DOHH2 (cell line): ENCODE data around the gene PLA2G2C.

Source experiments
- H3F3A ChIP-seq: fragments of 200-600 bp; sonication (generic), shearing (Covaris generic); 2 replicates; pipeline ENCODE4 v1.6.0; 2016; ENCODE audit warnings: antibody characterized with exemption, mild to moderate bottlenecking; ENCODE audit not compliant: control insufficient read depth, insufficient read depth
- H3K27ac ChIP-seq: fragments of 200-600 bp; sonication (generic); 2 replicates; pipeline ENCODE4 v1.5.1; 2014; ENCODE audit warnings: low read depth, mild to moderate bottlenecking, low read length, moderate library complexity
- H3K27me3 ChIP-seq: fragments of 200-600 bp; sonication (generic); 2 replicates; pipeline ENCODE4 v1.6.1; 2014; ENCODE audit warnings: mild to moderate bottlenecking, low read length, mixed read lengths; ENCODE audit not compliant: control insufficient read depth
- H3K36me3 ChIP-seq: fragments of 200-600 bp; sonication (generic); 2 replicates; pipeline ENCODE4 v1.6.1; 2014; ENCODE audit warnings: mild to moderate bottlenecking, low read length, moderate library complexity, mixed read lengths; ENCODE audit not compliant: control insufficient read depth
- H3K4me1 ChIP-seq: fragments of 200-600 bp; sonication (generic); 2 replicates; pipeline ENCODE4 v1.6.1; 2014; ENCODE audit warnings: mild to moderate bottlenecking, low read length, mixed read lengths; ENCODE audit not compliant: control insufficient read depth
- H3K4me2 ChIP-seq: fragments of 200-600 bp; sonication (generic); 2 replicates; pipeline ENCODE4 v1.6.0; 2014; ENCODE audit warnings: mild to moderate bottlenecking, low read length, moderate library complexity
- H3K4me3 ChIP-seq: fragments of 200-600 bp; sonication (generic); 2 replicates; pipeline ENCODE4 v1.5.1; 2014; ENCODE audit warnings: mild to moderate bottlenecking, low read length, mixed read lengths
- H3K79me2 ChIP-seq: fragments of 200-600 bp; sonication (generic); 2 replicates; pipeline ENCODE4 v1.6.1; 2014; ENCODE audit warnings: mild to moderate bottlenecking, low read length, mixed read lengths; ENCODE audit not compliant: control insufficient read depth
- H3K9me2 ChIP-seq: fragments of 200-600 bp; sonication (generic); replicated peaks from 2 replicates; pipeline ENCODE4 v1.6.1; 2014; ENCODE audit warnings: mild to moderate bottlenecking, low read length, mixed read lengths; ENCODE audit not compliant: control insufficient read depth
- H3K9me3 ChIP-seq: fragments of 200-600 bp; sonication (generic); 2 replicates; pipeline ENCODE4 v1.6.1; 2014; ENCODE audit warnings: antibody characterized with exemption, low read length, mixed read lengths; ENCODE audit not compliant: control insufficient read depth, insufficient read depth
- H4K20me1 ChIP-seq: fragments of 200-600 bp; sonication (generic); 2 replicates; pipeline ENCODE4 v1.6.0; 2014; ENCODE audit warnings: low read depth, mild to moderate bottlenecking, antibody characterized with exemption, low read length, moderate library complexity; ENCODE audit not compliant: control insufficient read depth, insufficient read depth
- EZH2phosphoT487 ChIP-seq: fragments of 200-600 bp; sonication (generic); IDR thresholded peaks from 2 replicates; pipeline ENCODE4 v1.6.1; 2017; ENCODE audit warnings: borderline replicate concordance, mild to moderate bottlenecking, antibody characterized with exemption, low read length, moderate library complexity, mixed read lengths
- TF ChIP-seq, protein P1 (sequence below): fragments of 200-600 bp; sonication (generic); IDR thresholded peaks from one replicate; pipeline ENCODE4 v1.5.1; 2014; ENCODE audit warnings: antibody characterized with exemption, mild to moderate bottlenecking, low read depth, low read length; ENCODE audit not compliant: poor library complexity, severe bottlenecking

PLA2G2C gene

DNA sequence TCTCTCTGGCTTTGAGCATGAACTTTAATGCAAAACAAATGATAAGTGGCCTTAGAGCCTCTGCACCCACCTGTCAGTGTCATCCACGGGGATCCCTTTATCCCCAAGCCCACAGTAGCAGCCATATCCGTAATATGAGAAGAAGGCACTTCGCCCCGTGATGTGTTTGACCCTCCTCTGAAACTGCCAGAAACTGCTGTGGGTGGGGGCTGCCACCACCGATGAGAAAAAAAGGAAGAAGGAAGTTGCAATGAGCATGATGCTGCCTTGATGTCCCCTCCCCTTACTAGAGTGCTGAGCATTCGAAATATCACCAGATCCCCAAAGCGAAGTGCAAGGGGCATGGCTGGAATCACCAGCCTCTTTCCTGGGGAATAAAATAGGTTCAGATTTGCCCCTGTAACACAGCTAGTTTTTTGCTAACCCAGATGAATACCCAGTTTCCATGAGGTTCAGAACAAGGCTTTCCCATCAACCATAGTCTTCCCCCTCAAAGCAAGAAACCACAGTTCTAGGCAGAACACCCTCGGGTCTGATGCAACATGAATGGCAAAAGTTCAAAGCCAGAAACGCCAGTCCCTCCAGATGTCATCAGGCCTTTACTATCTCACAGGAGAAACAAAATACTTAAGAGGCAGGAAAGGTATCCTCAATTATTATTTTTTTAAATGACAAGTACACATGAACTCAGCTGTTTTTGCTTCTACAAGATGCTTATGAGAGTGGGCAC lies 11.2 kb downstream of the PLA2G2C start:
- Histone ChIP-seq H4K20me1 (no peaks in the 10 kb centered on the region), H3K4me2 (no peak overlapping the region), H3K27me3 (peaks cover 3% of the 10 kb centered on the region; the same call in 1 of the 2 replicates), H3K4me1 (peaks cover 26% of the 10 kb centered on the region), H3K4me3 (no peak overlapping the region), H3K9me2 (no peaks in the 10 kb centered on the region), H3F3A (no peaks in the 10 kb centered on the region), H3K27ac (no peak overlapping the region), H3K9me3 (peaks cover 6% of the 10 kb centered on the region; the same call in 1 of the 2 replicates), H3K36me3 (no peaks in the 10 kb centered on the region), H3K79me2 (no peaks in the 10 kb centered on the region)
- TF ChIP-seq EZH2phosphoT487: no peak
- TF ChIP-seq, protein P1, sequence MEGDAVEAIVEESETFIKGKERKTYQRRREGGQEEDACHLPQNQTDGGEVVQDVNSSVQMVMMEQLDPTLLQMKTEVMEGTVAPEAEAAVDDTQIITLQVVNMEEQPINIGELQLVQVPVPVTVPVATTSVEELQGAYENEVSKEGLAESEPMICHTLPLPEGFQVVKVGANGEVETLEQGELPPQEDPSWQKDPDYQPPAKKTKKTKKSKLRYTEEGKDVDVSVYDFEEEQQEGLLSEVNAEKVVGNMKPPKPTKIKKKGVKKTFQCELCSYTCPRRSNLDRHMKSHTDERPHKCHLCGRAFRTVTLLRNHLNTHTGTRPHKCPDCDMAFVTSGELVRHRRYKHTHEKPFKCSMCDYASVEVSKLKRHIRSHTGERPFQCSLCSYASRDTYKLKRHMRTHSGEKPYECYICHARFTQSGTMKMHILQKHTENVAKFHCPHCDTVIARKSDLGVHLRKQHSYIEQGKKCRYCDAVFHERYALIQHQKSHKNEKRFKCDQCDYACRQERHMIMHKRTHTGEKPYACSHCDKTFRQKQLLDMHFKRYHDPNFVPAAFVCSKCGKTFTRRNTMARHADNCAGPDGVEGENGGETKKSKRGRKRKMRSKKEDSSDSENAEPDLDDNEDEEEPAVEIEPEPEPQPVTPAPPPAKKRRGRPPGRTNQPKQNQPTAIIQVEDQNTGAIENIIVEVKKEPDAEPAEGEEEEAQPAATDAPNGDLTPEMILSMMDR: no peak

DNA sequence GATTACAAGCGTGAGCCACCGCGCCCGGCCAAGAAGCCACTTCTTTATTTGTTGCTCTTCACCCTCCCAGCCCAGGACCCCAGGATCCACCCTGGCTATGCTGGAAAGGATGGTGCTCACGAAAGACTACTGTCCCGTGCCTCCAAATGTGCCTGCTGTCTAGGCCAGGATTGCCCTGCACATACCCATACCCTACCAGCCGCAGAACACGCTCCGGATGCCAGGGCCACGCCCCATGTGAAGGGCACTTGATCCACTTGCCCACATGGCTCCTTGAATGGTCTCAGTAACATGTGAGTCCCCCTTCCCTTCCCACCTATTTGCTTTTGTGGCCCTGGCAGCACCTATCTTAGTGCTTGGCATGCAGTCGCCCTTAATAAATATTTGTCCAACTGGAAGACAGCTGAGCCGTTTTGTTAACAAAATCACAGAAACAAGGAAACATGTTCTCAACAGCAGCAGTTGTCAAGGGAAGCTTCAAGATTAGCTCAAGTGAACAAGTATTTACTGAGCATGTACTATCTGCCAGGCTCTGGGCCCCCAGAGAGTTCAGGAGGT lies 14.2 kb downstream of the PLA2G2C start:
- H3K4me1 ChIP-seq: peaks cover 23% of the 10 kb centered on the region
- no peaks in the 10 kb centered on the region for H3K9me3 ChIP-seq
- H3K4me2 ChIP-seq: no peak overlapping the region; the same call in 1 of the 2 replicates
- H4K20me1 ChIP-seq: no peaks in the 10 kb centered on the region
- H3K36me3 ChIP-seq: no peaks in the 10 kb centered on the region
- H3K79me2 ChIP-seq: no peaks in the 10 kb centered on the region
- H3F3A ChIP-seq: no peaks in the 10 kb centered on the region
- H3K27ac ChIP-seq: no peak overlapping the region
- H3K27me3 ChIP-seq: peaks cover under 1% of the 10 kb centered on the region; the same call in 1 of the 2 replicates
- peak overlapping the region; percentile 5; the same call in 1 of the 2 replicates for H3K4me3 ChIP-seq
- no peaks in the 10 kb centered on the region for H3K9me2 ChIP-seq
- no peak for TF ChIP-seq EZH2phosphoT487
- TF ChIP-seq, protein P1: no peak

DNA sequence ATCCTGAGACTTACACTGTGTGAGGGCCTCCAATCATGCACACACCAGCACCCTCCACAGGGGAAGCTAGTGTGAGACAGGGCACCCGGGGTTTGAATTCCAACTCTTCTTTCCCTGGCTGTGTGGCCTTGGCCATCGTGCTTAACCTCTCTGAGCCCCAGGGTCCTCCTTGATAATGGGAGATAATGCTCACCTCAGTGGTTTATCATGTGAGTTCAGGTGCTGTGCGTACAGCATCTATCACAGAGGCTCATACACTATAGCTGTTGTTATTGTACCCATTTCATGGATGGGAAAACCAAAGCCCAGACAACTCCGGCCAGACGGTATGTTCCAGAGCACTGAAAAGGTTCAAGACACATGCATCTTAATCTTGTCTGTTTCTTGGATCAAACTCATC lies 16.4 kb downstream of the PLA2G2C start:
- Histone ChIP-seq H3K4me1 (peaks cover 20% of the 10 kb centered on the region), H3K36me3 (no peaks in the 10 kb centered on the region), H3K27me3 (no peaks in the 10 kb centered on the region), H3K9me3 (no peaks in the 10 kb centered on the region), H3K9me2 (no peaks in the 10 kb centered on the region), H4K20me1 (no peaks in the 10 kb centered on the region), H3K27ac (no peak overlapping the region), H3K4me2 (no peak overlapping the region), H3F3A (no peaks in the 10 kb centered on the region), H3K79me2 (no peaks in the 10 kb centered on the region), H3K4me3 (no peak overlapping the region)
- TF ChIP-seq EZH2phosphoT487: no peak
- TF ChIP-seq, protein P1: no peak
